ENCODE data around the gene PRDM16. TPM values are rescaled to one million over a fixed set of nuclear protein-coding genes. Genes with fewer than 3 reads are reported as not detected.

The PRDM16 gene
- total RNA-seq, 2 donors from 2014 or later, result not detected

DNA sequence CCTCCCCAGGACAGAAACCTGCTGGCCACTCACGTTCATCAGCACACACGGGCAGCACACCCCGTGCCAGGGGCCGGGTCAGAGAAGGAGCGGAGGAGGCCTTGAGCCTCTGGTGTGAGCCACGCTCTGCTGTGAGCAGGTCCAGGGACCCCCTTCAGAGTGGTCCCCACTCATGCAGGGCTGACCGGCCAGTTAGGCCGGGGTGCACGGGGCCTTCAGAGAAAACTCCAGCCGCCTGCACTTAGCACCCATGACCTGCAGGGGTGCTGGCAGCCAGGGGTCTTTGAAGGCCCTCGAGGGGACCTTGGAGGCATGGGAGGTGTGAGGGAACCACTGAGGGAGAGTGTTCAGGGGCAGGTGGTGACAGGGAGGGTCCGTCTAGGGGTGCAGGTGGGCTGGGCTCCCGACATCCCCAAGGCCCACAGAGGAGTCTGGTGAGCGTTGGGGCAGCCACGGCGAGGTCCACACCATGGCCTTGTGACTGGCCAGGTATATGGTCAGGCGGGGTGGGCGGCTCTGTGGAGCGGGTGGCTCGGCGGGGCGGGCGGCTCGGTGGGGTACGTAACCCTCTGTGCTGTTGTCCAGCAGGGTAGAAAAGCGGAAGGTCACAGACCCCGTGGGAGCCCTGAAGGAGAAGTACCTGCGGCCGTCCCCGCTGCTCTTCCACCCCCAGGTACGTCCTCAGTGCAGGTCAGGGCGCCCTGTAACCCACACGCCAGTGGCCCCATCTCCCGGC lies 345.1 kb downstream of the PRDM16 start:
- no peak for ATAC-seq (replicated peaks)
- Mint-ChIP-seq H3K27me3 (peaks cover 3% of the 10 kb centered on the region), H3K36me3 (ENCODE audit: low read depth) (no peaks in the 10 kb centered on the region), H3K9me3 (no peaks in the 10 kb centered on the region), H3K27ac (no peak overlapping the region), H3K4me3 (no peak overlapping the region), H3K4me1 (no peaks in the 10 kb centered on the region)

DNA sequence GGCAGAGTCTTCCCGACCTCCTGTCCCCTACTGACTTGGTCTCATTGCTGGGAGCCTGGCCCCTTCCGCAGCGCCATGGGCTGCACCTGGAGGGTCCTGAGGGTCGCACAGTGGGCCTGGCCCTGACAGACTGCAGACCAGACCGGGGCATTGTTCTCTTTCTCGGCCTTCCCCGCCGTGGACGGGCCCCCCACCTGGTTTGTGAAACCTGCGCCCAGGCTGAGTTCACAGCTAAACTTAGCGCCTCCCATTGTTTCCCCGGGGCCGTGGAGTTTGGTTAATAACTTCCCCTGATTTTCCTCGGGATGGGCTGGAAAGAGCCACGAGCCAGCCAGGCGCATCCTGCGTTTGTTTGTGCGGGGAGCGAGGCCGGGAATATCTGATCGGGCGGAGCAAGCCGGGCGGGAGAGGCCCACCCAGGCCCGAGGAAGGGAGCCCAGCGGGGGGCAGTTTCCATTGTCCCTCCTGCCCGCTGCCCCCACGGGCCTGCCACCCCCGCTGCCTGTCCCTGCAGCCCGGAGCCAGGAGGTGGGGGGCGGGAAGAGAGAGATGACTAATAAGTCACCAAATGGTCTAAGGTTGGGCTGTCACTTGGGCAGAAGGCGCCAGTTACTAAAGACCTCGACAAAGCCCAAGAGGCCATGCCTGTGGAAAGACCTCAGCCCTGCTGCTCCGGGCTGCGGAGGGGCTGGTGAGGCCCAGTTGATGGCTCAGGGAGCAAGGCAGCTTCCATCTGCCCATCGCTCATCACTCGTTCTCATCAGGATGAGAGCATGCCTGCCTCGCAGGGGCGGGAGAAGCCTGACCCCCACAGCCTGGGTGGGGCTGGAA lies 346.5 kb downstream of the PRDM16 start:
- no peak overlapping the region for H3K27ac Mint-ChIP-seq
- H3K36me3 Mint-ChIP-seq (ENCODE audit: low read depth), result no peaks in the 10 kb centered on the region
- no peak for ATAC-seq (replicated peaks)
- H3K27me3 Mint-ChIP-seq, result peaks cover 3% of the 10 kb centered on the region
- H3K4me1 Mint-ChIP-seq, result no peaks in the 10 kb centered on the region
- H3K4me3 Mint-ChIP-seq, result no peak overlapping the region
- no peaks in the 10 kb centered on the region for H3K9me3 Mint-ChIP-seq

DNA sequence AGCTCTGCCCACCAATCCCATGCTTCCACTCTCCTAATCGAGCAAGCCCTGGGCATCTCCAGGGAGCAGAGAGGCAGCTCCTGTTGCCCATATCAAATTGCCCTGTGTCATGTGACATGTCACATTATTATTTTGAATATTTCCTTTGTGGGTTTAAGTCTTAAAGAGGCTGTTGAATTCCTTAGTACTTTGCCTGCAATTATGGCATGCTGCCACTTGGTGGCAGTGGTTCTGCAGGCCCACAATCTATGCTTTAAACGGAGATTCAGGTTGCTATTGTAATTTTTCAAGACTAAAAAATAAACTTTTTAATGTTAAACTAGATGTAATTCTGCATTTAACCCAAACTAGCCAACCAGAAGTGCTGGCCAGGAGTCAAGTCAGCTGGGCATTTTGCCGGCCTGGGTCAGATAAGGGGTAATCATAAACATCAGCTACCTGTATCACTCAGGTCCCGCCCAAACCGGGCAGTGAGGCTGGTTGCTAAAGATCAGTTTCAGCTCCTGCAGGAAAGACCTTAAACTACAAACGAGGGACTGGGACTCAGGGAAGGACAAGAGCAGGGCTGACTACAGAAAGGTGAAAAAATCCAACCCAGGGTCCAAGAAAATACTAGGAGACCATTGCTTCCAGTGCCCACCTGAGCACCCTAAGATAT lies 348.2 kb downstream of the PRDM16 start:
- no peak for ATAC-seq (replicated peaks)
- H3K4me3 Mint-ChIP-seq, result no peak overlapping the region
- no peak overlapping the region for H3K27ac Mint-ChIP-seq
- H3K9me3 Mint-ChIP-seq, result no peaks in the 10 kb centered on the region
- H3K27me3 Mint-ChIP-seq, result peaks cover 11% of the 10 kb centered on the region
- no peaks in the 10 kb centered on the region for H3K4me1 Mint-ChIP-seq
- no peaks in the 10 kb centered on the region for H3K36me3 Mint-ChIP-seq (ENCODE audit: low read depth)

DNA sequence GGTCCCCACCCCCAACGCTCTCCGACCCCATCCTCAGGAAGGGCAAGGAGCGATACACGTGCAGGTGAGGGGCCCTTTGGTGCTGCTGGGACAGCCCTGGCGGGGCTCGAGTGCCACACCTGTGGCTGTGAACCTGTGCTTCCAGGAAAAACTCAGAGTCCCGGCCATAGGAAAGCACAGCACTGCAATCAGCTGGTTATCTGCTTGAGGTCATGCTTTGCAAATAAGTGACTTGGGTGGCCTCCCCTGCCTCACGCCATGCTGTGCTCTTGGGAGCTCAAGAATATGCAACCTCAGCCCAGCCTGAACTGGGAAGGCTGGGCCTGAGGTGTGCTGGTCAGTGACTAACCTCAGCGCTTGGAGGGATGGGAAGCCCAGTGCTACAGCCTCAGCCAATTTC lies 348.9 kb downstream of the PRDM16 start:
- no peak overlapping the region for H3K4me3 Mint-ChIP-seq
- no peaks in the 10 kb centered on the region for H3K4me1 Mint-ChIP-seq
- H3K9me3 Mint-ChIP-seq, result no peaks in the 10 kb centered on the region
- ATAC-seq (replicated peaks), result no peak
- H3K36me3 Mint-ChIP-seq (ENCODE audit: low read depth), result no peaks in the 10 kb centered on the region
- no peak overlapping the region for H3K27ac Mint-ChIP-seq
- H3K27me3 Mint-ChIP-seq, result peaks cover 13% of the 10 kb centered on the region

DNA sequence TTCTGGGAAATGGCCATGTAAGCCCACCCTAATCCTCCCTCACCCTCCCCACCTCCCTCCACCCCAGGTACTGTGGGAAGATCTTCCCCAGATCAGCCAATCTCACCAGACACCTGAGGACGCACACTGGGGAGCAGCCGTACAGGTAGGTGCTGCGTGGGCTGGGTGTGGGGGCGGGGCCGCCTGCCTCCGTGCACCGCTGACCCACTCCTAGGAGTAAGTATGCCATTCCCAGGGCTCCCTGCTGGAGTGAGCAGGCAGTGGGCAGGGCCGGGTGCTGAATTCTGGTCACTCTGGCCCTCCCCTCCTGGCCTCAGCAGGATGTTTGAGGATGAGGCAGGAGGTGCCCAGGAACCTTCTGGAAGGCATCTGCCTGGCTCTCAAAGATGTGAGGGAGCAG lies 349.6 kb downstream of the PRDM16 start:
- H3K27me3 Mint-ChIP-seq, result peaks cover 13% of the 10 kb centered on the region
- no peaks in the 10 kb centered on the region for H3K9me3 Mint-ChIP-seq
- no peak overlapping the region for H3K27ac Mint-ChIP-seq
- H3K4me1 Mint-ChIP-seq, result no peaks in the 10 kb centered on the region
- no peak overlapping the region for H3K4me3 Mint-ChIP-seq
- ATAC-seq (replicated peaks), result no peak
- H3K36me3 Mint-ChIP-seq (ENCODE audit: low read depth), result no peaks in the 10 kb centered on the region

DNA sequence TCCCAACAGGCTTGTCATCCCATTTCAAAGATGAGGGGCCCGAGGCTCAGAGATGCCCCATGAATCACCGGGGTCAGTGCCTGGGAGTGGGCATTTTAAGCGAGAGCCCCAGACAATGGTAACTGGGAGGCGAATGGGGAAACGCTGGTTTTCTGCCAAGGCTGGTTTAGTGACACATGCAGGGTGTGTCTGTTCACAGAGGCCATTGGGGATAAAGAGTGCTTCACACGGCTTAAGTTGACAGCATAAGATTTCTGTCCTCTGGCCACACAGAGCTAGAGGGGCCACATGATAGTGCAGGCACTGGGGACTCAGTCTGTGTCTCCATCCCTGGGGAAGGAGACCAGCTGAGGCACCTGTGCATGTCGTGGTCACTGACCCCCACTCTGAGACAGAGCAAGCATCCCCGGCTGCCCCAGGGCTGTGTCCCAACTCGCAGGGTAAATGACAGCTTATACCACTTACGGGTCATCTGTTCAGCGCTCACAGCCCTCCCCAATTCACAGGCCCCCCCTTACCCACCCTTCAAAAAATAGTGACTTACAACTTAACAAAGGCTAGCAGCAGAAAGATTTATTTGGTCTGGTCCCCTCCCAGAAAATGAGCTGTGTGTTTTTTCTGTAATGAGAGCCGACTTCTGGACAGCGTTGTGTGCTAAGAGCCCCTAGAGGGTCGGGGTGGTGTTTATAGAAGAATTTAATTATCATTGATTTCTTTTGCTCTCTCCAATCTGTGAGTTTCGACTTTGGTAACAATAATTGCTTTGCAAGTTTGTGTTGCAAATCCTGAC lies 350.6 kb downstream of the PRDM16 start:
- Mint-ChIP-seq H3K4me3 (no peak overlapping the region), H3K4me1 (no peaks in the 10 kb centered on the region), H3K36me3 (ENCODE audit: low read depth) (no peaks in the 10 kb centered on the region), H3K27ac (no peak overlapping the region), H3K9me3 (no peaks in the 10 kb centered on the region), H3K27me3 (peaks cover 13% of the 10 kb centered on the region)
- ATAC-seq (replicated peaks), result no peak

DNA sequence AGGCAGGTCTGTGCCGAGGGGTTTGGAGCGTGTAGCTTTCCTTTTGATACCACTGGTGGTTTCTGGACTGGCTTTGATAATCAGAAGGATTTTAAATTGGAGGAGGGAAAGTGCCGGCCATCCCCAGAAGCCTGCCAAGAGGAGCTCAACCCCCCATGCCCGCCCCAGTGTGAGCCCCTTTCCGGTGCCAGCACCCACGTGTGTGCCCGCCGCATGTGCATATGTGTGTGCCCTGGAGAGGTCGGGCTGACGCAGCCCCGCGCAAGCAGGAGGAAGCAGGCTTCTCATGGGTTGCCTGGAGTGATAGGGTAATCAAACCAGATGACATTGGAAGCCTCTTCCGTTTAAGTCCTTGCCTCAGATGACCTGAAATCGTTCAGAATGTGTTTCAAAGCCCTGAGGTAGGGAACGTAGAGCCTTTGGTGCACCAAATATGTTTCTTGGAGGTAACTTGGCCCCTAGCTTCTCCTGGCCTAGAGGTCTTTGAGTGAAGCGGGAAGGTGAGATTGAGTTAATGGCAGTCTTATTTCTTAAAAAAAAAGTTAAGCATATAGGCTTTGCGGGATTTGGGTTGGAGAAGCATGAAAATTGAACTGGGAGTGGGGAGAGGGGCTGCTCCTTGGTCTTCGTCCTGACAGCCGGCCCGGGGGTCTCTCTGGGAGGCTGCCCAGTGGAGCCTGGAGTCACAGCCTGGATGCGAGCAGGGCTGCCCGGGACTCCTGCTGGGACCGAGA lies 351.4 kb downstream of the PRDM16 start:
- no peaks in the 10 kb centered on the region for H3K9me3 Mint-ChIP-seq
- H3K4me3 Mint-ChIP-seq, result no peak overlapping the region
- no peak overlapping the region for H3K27ac Mint-ChIP-seq
- H3K4me1 Mint-ChIP-seq, result no peaks in the 10 kb centered on the region
- ATAC-seq (replicated peaks), result no peak
- H3K36me3 Mint-ChIP-seq (ENCODE audit: low read depth), result no peaks in the 10 kb centered on the region
- peaks cover 13% of the 10 kb centered on the region for H3K27me3 Mint-ChIP-seq

DNA sequence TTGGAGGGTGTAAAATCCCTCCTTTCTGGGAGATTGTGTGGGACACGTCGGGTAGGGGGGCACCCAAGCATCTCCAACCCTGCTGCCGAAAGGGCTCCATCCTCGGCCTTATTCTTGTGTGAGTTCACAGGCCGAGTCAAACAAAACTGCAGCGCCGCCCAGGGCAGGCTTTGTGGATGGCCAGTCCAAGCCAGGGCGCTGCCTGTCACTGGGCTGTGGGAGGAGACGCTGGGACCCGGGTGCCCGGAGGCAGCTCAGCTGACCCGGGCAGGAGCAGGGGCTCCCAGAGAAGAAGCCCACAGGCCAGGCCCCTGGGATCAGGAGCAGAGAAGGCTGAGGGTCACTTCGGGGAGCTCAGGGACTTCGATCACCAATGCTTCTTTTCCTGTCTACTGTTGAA lies 353.6 kb downstream of the PRDM16 start:
- no peaks in the 10 kb centered on the region for H3K9me3 Mint-ChIP-seq
- H3K4me1 Mint-ChIP-seq, result no peaks in the 10 kb centered on the region
- no peaks in the 10 kb centered on the region for H3K36me3 Mint-ChIP-seq (ENCODE audit: low read depth)
- H3K27ac Mint-ChIP-seq, result no peak overlapping the region
- H3K27me3 Mint-ChIP-seq, result peaks cover 10% of the 10 kb centered on the region
- H3K4me3 Mint-ChIP-seq, result no peak overlapping the region
- no peak for ATAC-seq (replicated peaks)

DNA sequence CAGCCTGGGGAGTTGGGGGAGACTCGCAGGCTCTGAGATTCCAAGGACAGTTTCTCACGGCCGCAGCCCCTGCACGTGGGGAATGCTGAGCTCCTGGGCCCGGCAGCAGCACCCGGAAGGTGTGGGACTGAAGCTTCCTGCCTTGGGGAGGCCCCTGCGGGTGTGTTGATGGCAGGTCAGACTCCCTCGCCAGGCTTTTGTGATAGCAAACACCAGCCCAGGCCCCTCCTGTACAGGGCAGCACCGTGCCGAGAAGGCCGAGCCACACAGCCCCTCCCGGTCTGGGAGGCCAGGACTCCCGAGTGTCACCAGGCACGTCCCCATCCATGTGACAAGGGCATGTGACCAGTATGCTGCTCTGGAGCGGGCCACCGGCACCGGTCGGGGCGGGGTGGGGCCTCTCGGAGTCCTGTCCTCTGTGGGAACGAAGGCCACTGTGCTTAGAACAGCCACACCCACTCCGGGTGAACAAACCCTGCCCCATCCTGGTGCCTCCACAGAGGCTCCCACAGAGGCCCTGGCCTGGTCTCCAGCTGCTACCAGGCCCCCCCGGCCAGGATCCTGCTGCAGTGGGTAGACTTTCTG lies 354.3 kb downstream of the PRDM16 start:
- Mint-ChIP-seq H3K27ac (no peak overlapping the region), H3K9me3 (no peaks in the 10 kb centered on the region), H3K27me3 (peaks cover 10% of the 10 kb centered on the region)

DNA sequence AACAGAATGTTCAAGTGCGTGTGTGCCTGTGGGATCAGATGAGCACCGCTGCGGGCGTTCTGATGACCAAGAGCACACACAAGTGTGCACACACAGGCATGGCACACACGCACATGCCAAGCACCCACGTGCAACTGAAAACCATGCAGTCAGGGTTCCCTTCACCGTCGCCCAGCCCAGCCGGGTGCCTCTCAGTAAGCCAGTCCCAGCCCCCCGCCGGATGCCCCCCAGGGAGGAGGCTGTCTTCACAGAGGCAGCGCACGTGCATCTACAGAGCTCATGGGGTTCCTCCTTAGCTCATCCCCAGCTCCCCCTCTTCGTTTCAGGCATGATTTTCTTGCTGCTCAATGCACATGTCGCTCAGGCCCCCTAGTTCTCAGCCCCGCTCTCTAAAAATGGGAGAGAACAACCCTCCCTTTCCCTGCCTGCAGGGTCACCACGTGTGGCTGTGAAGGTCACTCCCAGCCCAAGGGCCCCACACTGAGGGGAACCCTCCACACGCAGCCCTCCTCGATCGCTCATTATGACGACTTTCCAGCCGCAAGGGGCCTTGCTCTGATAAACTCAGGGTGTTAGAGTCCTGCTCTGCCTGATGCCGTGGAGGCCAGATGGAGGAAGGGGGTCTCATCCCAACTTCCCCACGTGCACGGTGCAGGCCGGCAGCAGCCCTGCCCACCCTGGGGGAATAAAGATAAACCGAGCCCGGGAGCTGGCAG lies 355.1 kb downstream of the PRDM16 start:
- Mint-ChIP-seq H3K36me3 (ENCODE audit: low read depth) (no peaks in the 10 kb centered on the region), H3K9me3 (no peaks in the 10 kb centered on the region), H3K27me3 (peaks cover 10% of the 10 kb centered on the region), H3K27ac (no peak overlapping the region), H3K4me3 (no peak overlapping the region), H3K4me1 (no peaks in the 10 kb centered on the region)
- ATAC-seq (replicated peaks), result no peak

More for the DNA sequence above, 354.3 kb downstream of the PRDM16 start:
- ATAC-seq (replicated peaks), result peak; percentile 14
- H3K36me3 Mint-ChIP-seq (ENCODE audit: low read depth), result no peaks in the 10 kb centered on the region
- no peaks in the 10 kb centered on the region for H3K4me1 Mint-ChIP-seq
- H3K4me3 Mint-ChIP-seq, result no peak overlapping the region

DNA sequence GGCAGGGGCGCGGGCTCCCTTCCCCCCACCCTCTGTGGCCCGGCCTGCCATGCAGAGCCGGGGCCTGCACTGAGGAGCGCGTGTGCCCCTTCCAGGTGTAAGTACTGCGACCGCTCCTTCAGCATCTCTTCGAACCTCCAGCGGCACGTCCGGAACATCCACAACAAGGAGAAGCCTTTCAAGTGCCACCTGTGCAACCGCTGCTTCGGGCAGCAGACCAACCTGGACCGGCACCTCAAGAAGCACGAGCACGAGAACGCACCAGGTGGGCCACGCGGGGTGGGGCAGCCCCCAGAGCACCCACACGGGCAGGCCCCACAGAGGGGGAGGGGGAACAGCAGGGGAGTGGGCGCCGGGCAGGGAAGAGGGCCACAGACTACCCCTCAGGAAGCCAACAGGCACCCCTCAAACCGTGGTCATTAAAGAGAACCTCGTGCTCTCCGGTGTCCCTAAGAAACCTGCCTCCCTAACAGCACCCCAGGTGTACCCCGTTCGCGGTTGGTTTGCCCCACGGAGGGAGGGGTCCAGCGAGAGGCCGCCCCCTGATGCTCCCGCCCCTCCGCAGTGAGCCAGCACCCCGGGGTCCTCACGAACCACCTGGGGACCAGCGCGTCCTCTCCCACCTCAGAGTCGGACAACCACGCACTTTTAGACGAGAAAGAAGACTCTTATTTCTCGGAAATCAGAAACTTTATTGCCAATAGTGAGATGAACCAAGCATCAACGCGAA lies 356.6 kb downstream of the PRDM16 start:
- no peak overlapping the region for H3K4me3 Mint-ChIP-seq

DNA sequence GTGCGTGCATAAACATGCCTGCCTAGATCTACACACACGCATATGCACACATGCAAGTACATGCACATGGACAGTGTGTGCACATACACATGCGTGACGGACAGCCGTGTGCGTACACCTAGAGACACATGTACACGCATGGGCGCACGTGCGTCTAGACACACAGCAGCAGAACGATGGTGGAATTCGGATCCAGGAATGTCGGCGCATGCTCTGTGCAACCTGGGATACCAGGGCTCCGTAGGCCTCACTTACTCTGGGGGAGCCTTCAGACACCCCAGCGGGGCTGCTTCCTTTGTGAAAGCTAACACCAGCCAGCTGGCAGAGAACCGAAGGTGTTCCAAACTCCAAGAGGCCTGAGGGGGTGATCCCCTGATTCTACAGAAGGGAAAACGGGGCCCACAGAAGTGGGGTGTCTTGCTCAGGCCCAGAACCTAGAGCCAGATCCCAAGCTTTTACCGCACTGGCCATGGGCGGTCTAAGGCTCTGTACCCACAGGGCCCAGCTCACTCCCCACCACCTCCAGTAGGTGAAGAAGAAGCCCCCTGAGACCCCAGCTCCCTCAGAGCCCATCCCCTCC lies 358.0 kb downstream of the PRDM16 start:
- Mint-ChIP-seq H3K36me3 (ENCODE audit: low read depth) (no peaks in the 10 kb centered on the region), H3K27ac (no peak overlapping the region), H3K4me3 (no peak overlapping the region), H3K27me3 (peaks cover 4% of the 10 kb centered on the region), H3K4me1 (no peaks in the 10 kb centered on the region), H3K9me3 (no peaks in the 10 kb centered on the region)
- ATAC-seq (replicated peaks), result no peak

More for the DNA sequence above, 356.6 kb downstream of the PRDM16 start:
- Mint-ChIP-seq H3K27me3 (peaks cover 10% of the 10 kb centered on the region), H3K4me1 (no peaks in the 10 kb centered on the region), H3K9me3 (no peaks in the 10 kb centered on the region), H3K36me3 (ENCODE audit: low read depth) (no peaks in the 10 kb centered on the region), H3K27ac (no peak overlapping the region)
- ATAC-seq (replicated peaks), result no peak

Data from activated T-helper 17 cell treated with anti-CD3 and anti-CD28 coated beads, Interleukin-2, amount 50 U/mL, for 72 hours (primary cell).